WTC11 (cell line): Measurements from ENCODE around the gene SYTL1. TPM values are rescaled to one million over a fixed set of nuclear protein-coding genes. Genes with fewer than 3 reads are reported as not detected.

Experiments used
- ATAC-seq: fragments of 200-7000 bp; cut with Tn5 transposase; 2 replicates; pipeline ENCODE4 v1.10.0; 2021; ENCODE audit warnings: mild to moderate bottlenecking, moderate library complexity
- CTCF ChIA-PET: fragments of 300-600 bp; sonication (Branson Sonifier 250); formaldehyde crosslinking; loops from one replicate; lab custom pipeline; 2021; ENCODE audit warnings: antibody characterized with exemption; lab: Charles Lee
- POLR2A ChIA-PET: fragments of 350-600 bp; sonication (Branson Sonifier 250); formaldehyde crosslinking; loops from one replicate; lab custom pipeline; 2021; ENCODE audit warnings: antibody characterized with exemption; lab: Charles Lee
- DNase-seq: peaks from one replicate; pipeline ENCODE4 v3.0.0; 2021; ENCODE audit warnings: low spot score
- H3K27ac Mint-ChIP-seq: 2 replicates; pipeline ENCODE4 v1.8.0; 2021; ENCODE audit warnings: mixed read lengths
- H3K27me3 Mint-ChIP-seq: 2 replicates; pipeline ENCODE4 v1.8.0; 2021; ENCODE audit warnings: low read depth, mild to moderate bottlenecking, moderate library complexity, mixed read lengths
- H3K36me3 Mint-ChIP-seq: 2 replicates; pipeline ENCODE4 v1.8.0; 2021; ENCODE audit warnings: mixed read lengths
- H3K4me1 Mint-ChIP-seq: 2 replicates; pipeline ENCODE4 v1.8.0; 2022; ENCODE audit warnings: mixed read lengths
- H3K4me3 Mint-ChIP-seq: 2 replicates; pipeline ENCODE4 v1.8.0; 2021; ENCODE audit warnings: mild to moderate bottlenecking, moderate library complexity, mixed read lengths
- H3K9me3 Mint-ChIP-seq: 2 replicates; pipeline ENCODE4 v1.8.0; 2021; ENCODE audit warnings: mixed read lengths
- FOXP1 ChIP-seq: sonication (generic); formaldehyde crosslinking; IDR thresholded peaks from 2 replicates; pipeline ENCODE4 v1.8.0; 2022; ENCODE audit warnings: missing genetic modification reagents, mild to moderate bottlenecking, moderate library complexity, borderline replicate concordance
- NFE2L1 ChIP-seq: sonication (generic); formaldehyde crosslinking; IDR thresholded peaks from 2 replicates; pipeline ENCODE4 v1.8.1; 2023; ENCODE audit warnings: missing genetic modification reagents
- NR1H2 ChIP-seq: sonication (generic); formaldehyde crosslinking; IDR thresholded peaks from 2 replicates; pipeline ENCODE4 v1.9.0; 2021; ENCODE audit warnings: mild to moderate bottlenecking, moderate library complexity, missing genetic modification reagents
- SP1 ChIP-seq: sonication (generic); formaldehyde crosslinking; conservative IDR thresholded peaks from 2 replicates; pipeline ENCODE4 v1.8.1; 2022; ENCODE audit warnings: missing genetic modification reagents
- total RNA-seq: library from RNA; stranded (reverse); gene quantifications from 3 replicates; pipeline ENCODE4 v1.2.3, GENCODE V29; 2021
- TF ChIP-seq, protein P1 (sequence below): sonication (generic); formaldehyde crosslinking; IDR thresholded peaks from 2 replicates; pipeline ENCODE4 v1.8.1; 2023; ENCODE audit warnings: mild to moderate bottlenecking, missing genetic modification reagents, moderate library complexity
- TF ChIP-seq, protein P2 (sequence below): sonication (generic); formaldehyde crosslinking; IDR thresholded peaks from 2 replicates; pipeline ENCODE4 v1.8.0; 2022; ENCODE audit warnings: missing genetic modification reagents
- TF ChIP-seq, protein P3 (sequence below): sonication (generic); formaldehyde crosslinking; IDR thresholded peaks from 2 replicates; pipeline ENCODE4 v1.8.1; 2022; ENCODE audit warnings: mild to moderate bottlenecking, missing genetic modification reagents, moderate library complexity, borderline replicate concordance
- TF ChIP-seq, protein P4 (sequence below): fragments of 250-450 bp; sonication (Bioruptor Pico); IDR thresholded peaks from 2 replicates; pipeline ENCODE4 v1.9.0; 2021; ENCODE audit warnings: mild to moderate bottlenecking
- TF ChIP-seq, protein P5 (sequence below): sonication (generic); formaldehyde crosslinking; IDR thresholded peaks from 2 replicates; pipeline ENCODE4 v1.8.0; 2022; ENCODE audit warnings: mild to moderate bottlenecking, missing genetic modification reagents

The SYTL1 gene
- total RNA-seq, 1 experiment from 2014 or later, result 18.0 TPM

DNA sequence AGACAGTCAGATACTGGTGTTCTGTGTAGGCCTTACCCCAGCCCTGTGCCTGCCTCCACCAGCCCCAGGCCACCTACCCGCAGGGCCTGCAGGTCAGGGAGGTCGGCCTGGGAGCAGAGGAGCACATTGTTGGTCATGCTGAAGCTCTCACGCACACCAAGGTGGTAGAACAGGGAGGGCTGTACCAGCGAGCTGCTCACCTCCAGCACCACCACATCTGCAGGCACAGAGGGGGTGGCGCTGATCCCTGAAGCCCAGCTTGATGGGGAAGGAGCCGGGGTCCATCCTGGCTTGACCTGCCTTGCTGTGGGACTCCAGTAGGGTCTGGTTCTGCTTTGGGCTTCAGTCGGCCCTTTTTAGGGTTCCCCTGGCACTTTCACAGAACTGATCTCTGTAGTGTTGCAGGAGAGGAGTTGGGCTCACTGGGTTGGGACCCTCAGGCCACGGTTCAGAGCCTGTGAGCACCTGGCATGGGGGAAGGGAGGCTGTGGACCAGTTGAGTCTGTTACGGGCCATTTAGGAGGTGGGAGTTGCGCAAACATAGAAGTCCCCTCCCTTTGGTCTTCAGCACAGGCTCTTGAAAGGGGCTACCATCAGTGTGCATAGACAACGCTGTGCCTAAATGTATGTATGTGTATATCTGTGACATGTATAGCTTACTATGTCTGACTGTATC, 23.0 kb downstream of the SYTL1 start (continued):
- TF ChIP-seq, protein P1, sequence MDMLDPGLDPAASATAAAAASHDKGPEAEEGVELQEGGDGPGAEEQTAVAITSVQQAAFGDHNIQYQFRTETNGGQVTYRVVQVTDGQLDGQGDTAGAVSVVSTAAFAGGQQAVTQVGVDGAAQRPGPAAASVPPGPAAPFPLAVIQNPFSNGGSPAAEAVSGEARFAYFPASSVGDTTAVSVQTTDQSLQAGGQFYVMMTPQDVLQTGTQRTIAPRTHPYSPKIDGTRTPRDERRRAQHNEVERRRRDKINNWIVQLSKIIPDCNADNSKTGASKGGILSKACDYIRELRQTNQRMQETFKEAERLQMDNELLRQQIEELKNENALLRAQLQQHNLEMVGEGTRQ (CRISPR knock-in tag), result no peak
- TF ChIP-seq, protein P2, sequence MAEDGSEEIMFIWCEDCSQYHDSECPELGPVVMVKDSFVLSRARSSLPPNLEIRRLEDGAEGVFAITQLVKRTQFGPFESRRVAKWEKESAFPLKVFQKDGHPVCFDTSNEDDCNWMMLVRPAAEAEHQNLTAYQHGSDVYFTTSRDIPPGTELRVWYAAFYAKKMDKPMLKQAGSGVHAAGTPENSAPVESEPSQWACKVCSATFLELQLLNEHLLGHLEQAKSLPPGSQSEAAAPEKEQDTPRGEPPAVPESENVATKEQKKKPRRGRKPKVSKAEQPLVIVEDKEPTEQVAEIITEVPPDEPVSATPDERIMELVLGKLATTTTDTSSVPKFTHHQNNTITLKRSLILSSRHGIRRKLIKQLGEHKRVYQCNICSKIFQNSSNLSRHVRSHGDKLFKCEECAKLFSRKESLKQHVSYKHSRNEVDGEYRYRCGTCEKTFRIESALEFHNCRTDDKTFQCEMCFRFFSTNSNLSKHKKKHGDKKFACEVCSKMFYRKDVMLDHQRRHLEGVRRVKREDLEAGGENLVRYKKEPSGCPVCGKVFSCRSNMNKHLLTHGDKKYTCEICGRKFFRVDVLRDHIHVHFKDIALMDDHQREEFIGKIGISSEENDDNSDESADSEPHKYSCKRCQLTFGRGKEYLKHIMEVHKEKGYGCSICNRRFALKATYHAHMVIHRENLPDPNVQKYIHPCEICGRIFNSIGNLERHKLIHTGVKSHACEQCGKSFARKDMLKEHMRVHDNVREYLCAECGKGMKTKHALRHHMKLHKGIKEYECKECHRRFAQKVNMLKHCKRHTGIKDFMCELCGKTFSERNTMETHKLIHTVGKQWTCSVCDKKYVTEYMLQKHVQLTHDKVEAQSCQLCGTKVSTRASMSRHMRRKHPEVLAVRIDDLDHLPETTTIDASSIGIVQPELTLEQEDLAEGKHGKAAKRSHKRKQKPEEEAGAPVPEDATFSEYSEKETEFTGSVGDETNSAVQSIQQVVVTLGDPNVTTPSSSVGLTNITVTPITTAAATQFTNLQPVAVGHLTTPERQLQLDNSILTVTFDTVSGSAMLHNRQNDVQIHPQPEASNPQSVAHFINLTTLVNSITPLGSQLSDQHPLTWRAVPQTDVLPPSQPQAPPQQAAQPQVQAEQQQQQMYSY (CRISPR knock-in tag), result no peak
- TF ChIP-seq, protein P3, sequence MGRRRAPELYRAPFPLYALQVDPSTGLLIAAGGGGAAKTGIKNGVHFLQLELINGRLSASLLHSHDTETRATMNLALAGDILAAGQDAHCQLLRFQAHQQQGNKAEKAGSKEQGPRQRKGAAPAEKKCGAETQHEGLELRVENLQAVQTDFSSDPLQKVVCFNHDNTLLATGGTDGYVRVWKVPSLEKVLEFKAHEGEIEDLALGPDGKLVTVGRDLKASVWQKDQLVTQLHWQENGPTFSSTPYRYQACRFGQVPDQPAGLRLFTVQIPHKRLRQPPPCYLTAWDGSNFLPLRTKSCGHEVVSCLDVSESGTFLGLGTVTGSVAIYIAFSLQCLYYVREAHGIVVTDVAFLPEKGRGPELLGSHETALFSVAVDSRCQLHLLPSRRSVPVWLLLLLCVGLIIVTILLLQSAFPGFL (CRISPR knock-in tag), result no peak
- TF ChIP-seq, all 79 proteins: peak for 0

DNA sequence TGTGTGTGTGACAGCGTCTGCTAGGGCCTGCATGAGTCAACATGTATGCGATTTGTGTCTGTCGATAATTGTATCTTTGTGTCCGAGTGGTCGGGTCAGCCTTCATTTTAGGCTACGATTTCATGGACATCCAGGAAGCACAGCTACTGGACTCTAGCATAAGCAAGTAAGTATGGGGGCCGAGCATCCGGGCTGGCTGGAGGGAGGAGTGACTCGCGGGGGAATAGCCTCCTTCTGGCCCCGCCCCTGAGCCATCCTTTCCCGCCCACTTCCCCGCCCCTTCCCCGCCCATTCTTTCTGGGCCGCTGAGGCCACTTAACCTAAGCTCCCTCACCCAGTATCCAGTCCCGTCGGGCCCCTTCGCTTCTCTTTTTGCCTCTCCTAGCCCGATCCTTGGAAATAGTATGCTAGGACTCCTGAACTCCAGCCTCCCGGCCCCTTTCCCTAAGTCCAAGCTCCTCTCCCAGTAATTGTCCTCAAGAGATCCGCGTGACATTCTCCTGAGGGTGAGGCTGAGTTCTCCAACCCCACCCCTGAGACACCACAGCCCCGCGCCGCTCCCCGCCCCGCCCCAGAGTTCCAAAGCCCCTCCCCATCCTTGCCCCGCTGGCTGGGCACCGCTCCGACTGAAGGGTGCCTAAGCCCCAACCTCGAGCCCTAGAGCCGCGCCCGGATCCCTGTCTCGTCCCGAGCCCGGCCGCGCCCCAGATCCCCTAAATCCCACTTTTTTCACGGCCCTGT, 23.7 kb downstream of the SYTL1 start:
- H3K4me1 Mint-ChIP-seq, result peaks cover 25% of the 10 kb centered on the region
- peak overlapping the region; percentile 84 for H3K4me3 Mint-ChIP-seq
- no peaks in the 10 kb centered on the region for H3K9me3 Mint-ChIP-seq
- ATAC-seq (peak; percentile 53), DNase-seq (peak; percentile 86)
- no peaks in the 10 kb centered on the region for H3K36me3 Mint-ChIP-seq
- H3K27me3 Mint-ChIP-seq, result peaks cover 33% of the 10 kb centered on the region
- ChIA-PET POLR2A (interaction anchor here (0.5 to 4.1 kb wide), 17 partner anchors 8 to 428 kb away, joined by 3 to 29 read pairs (median 4); partner anchors contain the start of genes CD164L2, SYTL1 and WASF2), CTCF (interaction anchor here (0.6 to 8.7 kb wide), 41 partner anchors 11 to 688 kb away, joined by 3 to 258 read pairs (median 5); partner anchors contain the start of genes CD164L2, IFI6, SLC9A1 and SYTL1)
- peak overlapping the region; percentile 97 for H3K27ac Mint-ChIP-seq
- TF ChIP-seq SP1 (CRISPR knock-in tag) (0 out of 2 replicates have a peak, but pooled peaks have one; percentile 28), NFE2L1 (CRISPR knock-in tag) (0 out of 2 replicates have a peak, but pooled peaks have one; percentile 10)
- TF ChIP-seq, protein P4, sequence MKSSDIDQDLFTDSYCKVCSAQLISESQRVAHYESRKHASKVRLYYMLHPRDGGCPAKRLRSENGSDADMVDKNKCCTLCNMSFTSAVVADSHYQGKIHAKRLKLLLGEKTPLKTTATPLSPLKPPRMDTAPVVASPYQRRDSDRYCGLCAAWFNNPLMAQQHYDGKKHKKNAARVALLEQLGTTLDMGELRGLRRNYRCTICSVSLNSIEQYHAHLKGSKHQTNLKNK (CRISPR knock-in tag), result no peak

DNA sequence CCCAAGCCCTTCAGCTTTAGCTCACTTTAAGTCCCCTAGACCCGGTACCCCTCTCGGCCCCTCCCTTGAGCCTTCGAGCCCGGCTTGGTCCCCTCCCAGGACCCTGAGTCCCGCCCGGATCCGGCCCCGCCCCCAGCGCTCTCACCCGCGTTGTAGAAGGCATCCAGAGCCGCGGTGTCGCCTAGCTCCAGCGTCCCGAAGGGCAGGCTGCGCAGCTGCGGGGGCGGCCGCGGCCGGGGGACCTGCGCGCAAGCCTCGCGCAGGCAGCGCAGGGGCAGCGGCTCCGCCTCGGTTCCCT, 24.2 kb downstream of the SYTL1 start:
- ATAC-seq, result peak; percentile 56
- 0 out of 2 replicates have a peak, but pooled peaks have one; percentile 13 for TF ChIP-seq FOXP1 (CRISPR knock-in tag)
- TF ChIP-seq, protein P3 (CRISPR knock-in tag), result no peak
- TF ChIP-seq NR1H2 (CRISPR knock-in tag), result no peak
- TF ChIP-seq, protein P5, sequence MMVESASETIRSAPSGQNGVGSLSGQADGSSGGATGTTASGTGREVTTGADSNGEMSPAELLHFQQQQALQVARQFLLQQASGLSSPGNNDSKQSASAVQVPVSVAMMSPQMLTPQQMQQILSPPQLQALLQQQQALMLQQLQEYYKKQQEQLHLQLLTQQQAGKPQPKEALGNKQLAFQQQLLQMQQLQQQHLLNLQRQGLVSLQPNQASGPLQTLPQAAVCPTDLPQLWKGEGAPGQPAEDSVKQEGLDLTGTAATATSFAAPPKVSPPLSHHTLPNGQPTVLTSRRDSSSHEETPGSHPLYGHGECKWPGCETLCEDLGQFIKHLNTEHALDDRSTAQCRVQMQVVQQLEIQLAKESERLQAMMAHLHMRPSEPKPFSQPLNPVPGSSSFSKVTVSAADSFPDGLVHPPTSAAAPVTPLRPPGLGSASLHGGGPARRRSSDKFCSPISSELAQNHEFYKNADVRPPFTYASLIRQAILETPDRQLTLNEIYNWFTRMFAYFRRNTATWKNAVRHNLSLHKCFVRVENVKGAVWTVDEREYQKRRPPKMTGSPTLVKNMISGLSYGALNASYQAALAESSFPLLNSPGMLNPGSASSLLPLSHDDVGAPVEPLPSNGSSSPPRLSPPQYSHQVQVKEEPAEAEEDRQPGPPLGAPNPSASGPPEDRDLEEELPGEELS, result peak; percentile 61; the same call in 1 of the 2 replicates
- DNase-seq, result peak; percentile 91
- ChIA-PET CTCF (interaction anchor here (0.6 to 8.7 kb wide), 42 partner anchors 11 to 689 kb away, joined by 3 to 258 read pairs (median 4); partner anchors contain the start of genes CD164L2, SLC9A1, SYTL1 and TMEM222), POLR2A (interaction anchor here (0.5 to 4.1 kb wide), 17 partner anchors 9 to 429 kb away, joined by 3 to 29 read pairs (median 4); partner anchors contain the start of genes CD164L2, SYTL1 and WASF2)
- Mint-ChIP-seq H3K4me1 (peaks cover 25% of the 10 kb centered on the region), H3K27me3 (peaks cover 28% of the 10 kb centered on the region), H3K36me3 (no peaks in the 10 kb centered on the region), H3K4me3 (peak overlapping the region; percentile 84), H3K27ac (peak overlapping the region; percentile 97; the same call in 1 of the 2 replicates), H3K9me3 (no peaks in the 10 kb centered on the region)
